ENCODE results near the gene MED16. TPM values are rescaled to one million over a fixed set of nuclear protein-coding genes. Genes with fewer than 3 reads are reported as not detected.

MED16 gene
- total RNA-seq, 1 experiment from 2014 or later = 83.0 TPM

DNA sequence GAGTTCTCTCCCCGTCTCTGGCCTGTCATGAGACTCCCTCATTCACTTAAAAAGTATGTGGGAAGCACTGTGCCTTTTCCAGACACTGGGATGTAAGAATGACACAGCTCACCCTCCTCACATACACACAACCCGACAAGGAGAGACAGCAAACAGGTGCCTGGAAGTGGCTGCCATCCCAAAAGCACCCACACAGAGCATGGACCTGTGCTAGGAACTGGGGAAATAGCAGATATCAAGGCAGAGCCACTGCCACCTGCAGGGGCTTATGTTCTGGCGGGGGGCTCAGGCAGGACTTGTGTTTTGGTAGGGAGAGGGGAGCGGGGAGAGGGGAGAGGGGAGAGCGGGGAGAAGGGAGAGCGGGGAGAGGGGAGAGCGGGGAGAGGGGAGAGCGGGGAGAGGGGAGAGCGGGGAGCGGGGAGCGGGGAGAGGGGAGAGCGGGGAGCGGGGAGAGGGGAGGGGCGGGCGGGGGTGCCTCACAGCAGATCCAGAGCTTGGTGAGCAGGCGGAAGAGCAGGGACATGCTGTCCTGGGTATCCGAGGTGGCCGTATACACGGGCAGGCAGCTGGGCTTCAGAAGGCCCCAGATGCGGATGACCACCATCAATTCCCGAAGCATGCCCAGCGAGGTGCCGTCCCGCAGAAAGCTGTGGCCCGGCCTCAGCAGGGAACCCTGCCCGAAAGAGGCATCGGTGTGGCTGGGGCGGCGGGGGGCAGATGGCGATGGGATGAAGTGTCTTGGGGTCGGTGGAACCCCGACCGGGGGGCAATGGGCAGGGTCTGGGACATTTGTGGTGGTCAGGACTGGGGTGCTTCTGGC, 21.3 kb downstream of the MED16 start:
- Histone ChIP-seq H3K36me3 (ENCODE audit: insufficient read depth, low read length, poor library complexity, severe bottlenecking) (peaks cover 32% of the 10 kb centered on the region), H3K4me1 (ENCODE audit: insufficient read depth, low read length, poor library complexity, severe bottlenecking) (peaks cover 61% of the 10 kb centered on the region), H3K27ac (ENCODE audit: low read depth, low read length, poor library complexity, severe bottlenecking) (peak overlapping the region; percentile 77), H3K9me3 (ENCODE audit: low read depth, low read length, poor library complexity, severe bottlenecking) (no peaks in the 10 kb centered on the region), H3K27me3 (replicated peaks; ENCODE audit: insufficient read depth, low read depth, low read length, poor library complexity) (no peaks in the 10 kb centered on the region), H3K4me3 (ENCODE audit: low read depth, low read length, poor library complexity, severe bottlenecking) (no peak overlapping the region)
- no TSS peak for BruUV-seq (replicated peaks)
- ChIA-PET CTCF (no interaction called here), POLR2A (ENCODE audit: low non-redundant PET) (interaction anchor here (0.5 to 0.7 kb wide), 3 partner anchors 29 to 398 kb away, joined by 3 to 12 read pairs (median 7); no protein-coding TSS in a partner anchor)
- TF ChIP-seq EZH2 (IDR thresholded peaks at IDR 0.05; ENCODE audit: borderline replicate concordance, low read depth, low read length, poor library complexity, severe bottlenecking) (no peak), CTCF (conservative IDR thresholded peaks at IDR 0.05; ENCODE audit: low read depth, low read length) (no peak)
- intact Hi-C loops (cut with micrococcal nuclease; ENCODE audit: unreplicated experiment) = no loop called here
- DNase-seq (ENCODE audit: low spot score) = no peak

DNA sequence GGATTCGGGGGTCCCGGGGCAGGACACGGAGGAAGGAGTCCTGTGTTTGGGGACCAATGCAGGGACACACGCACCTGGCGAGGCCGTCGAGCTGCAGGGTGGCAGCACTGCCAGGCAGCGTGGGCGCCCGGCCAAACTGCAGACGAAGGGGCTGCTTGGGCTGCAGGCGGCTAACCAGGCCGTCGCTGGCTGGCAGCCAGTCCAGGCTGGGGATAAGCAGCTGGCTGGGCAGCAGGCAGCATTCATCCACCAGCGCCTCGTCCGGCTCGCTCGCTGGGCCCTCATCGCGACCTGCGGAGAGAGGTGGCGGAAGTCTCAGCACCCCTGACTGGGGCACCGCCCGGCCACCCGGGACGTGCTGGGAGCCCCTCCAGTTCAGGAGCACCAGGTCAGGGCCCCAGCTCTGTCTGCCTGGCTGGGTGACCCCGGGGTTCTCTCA, 22.0 kb downstream of the MED16 start:
- intact Hi-C loops (cut with micrococcal nuclease; ENCODE audit: unreplicated experiment) = no loop called here
- ChIA-PET CTCF (no interaction called here), POLR2A (ENCODE audit: low non-redundant PET) (interaction anchor here (0.6 kb wide), 1 partner anchor 28 kb away, joined by 3 read pairs; no protein-coding TSS in a partner anchor)
- Histone ChIP-seq H3K27me3 (replicated peaks; ENCODE audit: insufficient read depth, low read depth, low read length, poor library complexity) (no peaks in the 10 kb centered on the region), H3K27ac (ENCODE audit: low read depth, low read length, poor library complexity, severe bottlenecking) (peak overlapping the region; percentile 61), H3K9me3 (ENCODE audit: low read depth, low read length, poor library complexity, severe bottlenecking) (no peaks in the 10 kb centered on the region), H3K4me3 (ENCODE audit: low read depth, low read length, poor library complexity, severe bottlenecking) (no peak overlapping the region), H3K36me3 (ENCODE audit: insufficient read depth, low read length, poor library complexity, severe bottlenecking) (peaks cover 32% of the 10 kb centered on the region), H3K4me1 (ENCODE audit: insufficient read depth, low read length, poor library complexity, severe bottlenecking) (peaks cover 61% of the 10 kb centered on the region)
- TF ChIP-seq EZH2 (IDR thresholded peaks at IDR 0.05; ENCODE audit: borderline replicate concordance, low read depth, low read length, poor library complexity, severe bottlenecking) (no peak), CTCF (conservative IDR thresholded peaks at IDR 0.05; ENCODE audit: low read depth, low read length) (no peak)
- BruUV-seq (replicated peaks) = no TSS peak
- DNase-seq (ENCODE audit: low spot score) = peak; percentile 56

GRCh38 chr19:870314-870713, 22.7 kb downstream of the MED16 start:
- ChIA-PET CTCF (no interaction called here), POLR2A (ENCODE audit: low non-redundant PET) (no interaction called here)
- Histone ChIP-seq H3K4me1 (ENCODE audit: insufficient read depth, low read length, poor library complexity, severe bottlenecking) (peaks cover 61% of the 10 kb centered on the region), H3K36me3 (ENCODE audit: insufficient read depth, low read length, poor library complexity, severe bottlenecking) (peaks cover 31% of the 10 kb centered on the region), H3K9me3 (ENCODE audit: low read depth, low read length, poor library complexity, severe bottlenecking) (no peaks in the 10 kb centered on the region), H3K4me3 (ENCODE audit: low read depth, low read length, poor library complexity, severe bottlenecking) (no peak overlapping the region), H3K27me3 (replicated peaks; ENCODE audit: insufficient read depth, low read depth, low read length, poor library complexity) (no peaks in the 10 kb centered on the region), H3K27ac (ENCODE audit: low read depth, low read length, poor library complexity, severe bottlenecking) (no peak overlapping the region)
- BruUV-seq (replicated peaks) = no TSS peak
- TF ChIP-seq CTCF (conservative IDR thresholded peaks at IDR 0.05; ENCODE audit: low read depth, low read length) (no peak), EZH2 (IDR thresholded peaks at IDR 0.05; ENCODE audit: borderline replicate concordance, low read depth, low read length, poor library complexity, severe bottlenecking) (no peak)
- intact Hi-C loops (cut with micrococcal nuclease; ENCODE audit: unreplicated experiment) = no loop called here
- no peak for DNase-seq (ENCODE audit: low spot score)
